SK-N-SH treated with all-trans-retinoic acid at 6 μM for 48 hours (cell line): ENCODE results near the gene SMYD3.

ENCODE experiments used
- ATAC-seq: fragments of 200-7000 bp; cut with Tn5 transposase; 3 replicates; pipeline ENCODE4 v1.9.1; 2020; ENCODE audit warnings: mild to moderate bottlenecking, moderate library complexity
- ARNTL ChIP-seq: fragments of 450-650 bp; formaldehyde crosslinking; IDR thresholded peaks from 2 replicates; pipeline ENCODE4 v1.5.0; 2020; ENCODE audit warnings: low read depth, mild to moderate bottlenecking, moderate library complexity, borderline replicate concordance
- BACH2 ChIP-seq: fragments of 250-450 bp; sonication (Bioruptor Pico); IDR thresholded peaks from 2 replicates; pipeline ENCODE4 v1.9.0; 2021; ENCODE audit warnings: mild to moderate bottlenecking, borderline replicate concordance
- CSDC2 ChIP-seq: fragments of 250-450 bp; sonication (Bioruptor Pico); IDR thresholded peaks from 2 replicates; pipeline ENCODE4 v1.5.0; 2020; ENCODE audit warnings: mild to moderate bottlenecking, moderate library complexity
- CSRNP3 ChIP-seq: fragments of 250-450 bp; sonication (Bioruptor Pico); IDR thresholded peaks from 2 replicates; pipeline ENCODE4 v1.5.1; 2021; ENCODE audit warnings: mild to moderate bottlenecking, moderate library complexity
- ESRRG ChIP-seq: fragments of 250-450 bp; sonication (Bioruptor Pico); IDR thresholded peaks from 2 replicates; pipeline ENCODE4 v1.6.1; 2021; ENCODE audit warnings: mild to moderate bottlenecking
- GLIS3 ChIP-seq: fragments of 250-450 bp; sonication (Bioruptor Pico); IDR thresholded peaks from 2 replicates; pipeline ENCODE4 v1.5.0; 2020; ENCODE audit warnings: mild to moderate bottlenecking, moderate library complexity
- ISL1 ChIP-seq: fragments of 250-450 bp; sonication (Bioruptor Pico); IDR thresholded peaks from 2 replicates; pipeline ENCODE4 v2.1.2; 2022; ENCODE audit warnings: mild to moderate bottlenecking, moderate library complexity
- OSR1 ChIP-seq: fragments of 250-450 bp; sonication (Bioruptor Pico); IDR thresholded peaks from 2 replicates; pipeline ENCODE4 v1.8.0; 2022; ENCODE audit warnings: moderate library complexity, mild to moderate bottlenecking, inconsistent platforms
- PATZ1 ChIP-seq: fragments of 250-450 bp; sonication (Bioruptor Pico); IDR thresholded peaks from 2 replicates; pipeline ENCODE4 v1.8.0; 2020; ENCODE audit warnings: mild to moderate bottlenecking, moderate library complexity, borderline replicate concordance
- POU6F1 ChIP-seq: fragments of 250-450 bp; sonication (Bioruptor Pico); IDR thresholded peaks from 2 replicates; pipeline ENCODE4 v1.8.0; 2021; ENCODE audit warnings: low read depth, mild to moderate bottlenecking, moderate library complexity, borderline replicate concordance
- PPARA ChIP-seq: fragments of 250-450 bp; sonication (Bioruptor Pico); IDR thresholded peaks from 2 replicates; pipeline ENCODE4 v1.5.0; 2020; ENCODE audit warnings: mild to moderate bottlenecking, borderline replicate concordance
- RARB ChIP-seq: fragments of 250-450 bp; sonication (Bioruptor Pico); IDR thresholded peaks from 2 replicates; pipeline ENCODE4 v1.8.0; 2021; ENCODE audit warnings: mild to moderate bottlenecking, moderate library complexity
- SNAI2 ChIP-seq: fragments of 250-450 bp; sonication (Bioruptor Pico); IDR thresholded peaks from 2 replicates; pipeline ENCODE4 v1.5.0; 2020; ENCODE audit warnings: mild to moderate bottlenecking, moderate library complexity
- TCF4 ChIP-seq: fragments of 250-450 bp; sonication (Bioruptor Pico); IDR thresholded peaks from 2 replicates; pipeline ENCODE4 v1.8.0; 2021; ENCODE audit warnings: mild to moderate bottlenecking, moderate library complexity, borderline replicate concordance
- TOX ChIP-seq: fragments of 250-450 bp; sonication (Bioruptor Pico); IDR thresholded peaks from 2 replicates; pipeline ENCODE4 v1.8.0; 2021; ENCODE audit warnings: mild to moderate bottlenecking, moderate library complexity, borderline replicate concordance
- TSHZ2 ChIP-seq: fragments of 250-450 bp; sonication (Bioruptor Pico); IDR thresholded peaks from 2 replicates; pipeline ENCODE4 v1.5.0; 2020; ENCODE audit warnings: mild to moderate bottlenecking, moderate library complexity
- ZC3H10 ChIP-seq: fragments of 250-450 bp; sonication (Bioruptor Pico); IDR thresholded peaks from 2 replicates; pipeline ENCODE4 v1.5.1; 2021; ENCODE audit warnings: mild to moderate bottlenecking, moderate library complexity
- ZFP30 ChIP-seq: fragments of 450-650 bp; formaldehyde crosslinking; IDR thresholded peaks from 2 replicates; pipeline ENCODE4 v1.5.0; 2022; ENCODE audit warnings: mild to moderate bottlenecking, moderate library complexity
- ZNF565 ChIP-seq: fragments of 450-650 bp; formaldehyde crosslinking; conservative IDR thresholded peaks from 2 replicates; pipeline ENCODE4 v1.5.0; 2020; ENCODE audit warnings: low read depth, mild to moderate bottlenecking, moderate library complexity
- ZNF70 ChIP-seq: fragments of 450-650 bp; formaldehyde crosslinking; IDR thresholded peaks from 2 replicates; pipeline ENCODE4 v1.5.0; 2020; ENCODE audit warnings: mild to moderate bottlenecking, moderate library complexity
- ZNF8 ChIP-seq: fragments of 450-650 bp; formaldehyde crosslinking; IDR thresholded peaks from 2 replicates; pipeline ENCODE4 v1.5.0; 2020; ENCODE audit warnings: mild to moderate bottlenecking, moderate library complexity

The SMYD3 gene

GRCh38 chr1:246213947-246214346, 293.1 kb downstream of the SMYD3 start:
- no peak for ATAC-seq
- TF ChIP-seq TSHZ2 (CRISPR knock-in tag): no peak

GRCh38 chr1:246213502-246213901, 293.6 kb downstream of the SMYD3 start:
- no peak for ATAC-seq

GRCh38 chr1:246213036-246213435, 294.0 kb downstream of the SMYD3 start:
- no peak for ATAC-seq
- TF ChIP-seq ZC3H10 (CRISPR knock-in tag) (no peak), ARNTL (CRISPR knock-in tag) (no peak), SNAI2 (CRISPR knock-in tag) (no peak), TOX (CRISPR knock-in tag) (no peak), ISL1 (no peak), TSHZ2 (CRISPR knock-in tag) (no peak), ZFP30 (CRISPR knock-in tag) (no peak), TCF4 (CRISPR knock-in tag) (no peak), ZNF565 (CRISPR knock-in tag) (no peak), GLIS3 (CRISPR knock-in tag) (no peak), ESRRG (CRISPR knock-in tag) (no peak), CSRNP3 (CRISPR knock-in tag) (no peak), PPARA (CRISPR knock-in tag) (no peak), OSR1 (no peak), CSDC2 (CRISPR knock-in tag) (no peak), ZNF70 (no peak), BACH2 (CRISPR knock-in tag) (no peak)

More at GRCh38 chr1:246213502-246213901, 293.6 kb downstream of the SMYD3 start:
- TF ChIP-seq POU6F1 (CRISPR knock-in tag) (no peak), TCF4 (CRISPR knock-in tag) (no peak), CSRNP3 (CRISPR knock-in tag) (no peak), ZNF8 (CRISPR knock-in tag) (no peak), RARB (CRISPR knock-in tag) (no peak), PPARA (CRISPR knock-in tag) (no peak), SNAI2 (CRISPR knock-in tag) (no peak), ARNTL (CRISPR knock-in tag) (no peak), ZNF565 (CRISPR knock-in tag) (no peak), CSDC2 (CRISPR knock-in tag) (no peak), TOX (CRISPR knock-in tag) (no peak), PATZ1 (CRISPR knock-in tag) (no peak)
